GM18505 (cell line): Measurements from ENCODE around the gene NCAM2.

ENCODE experiments used
- ATAC-seq: cut with Tn5 transposase; IDR thresholded peaks from one replicate; pipeline ENCODE4 v1.9.1; 2021; ENCODE audit not compliant: unreplicated experiment
- POLR2A ChIP-seq: IDR thresholded peaks from 4 replicates; pipeline ENCODE4 v1.6.1; 2011; ENCODE audit warnings: borderline replicate concordance; ENCODE audit not compliant: insufficient read depth, insufficient read length; ENCODE audit errors: extremely low read depth

NCAM2 gene

DNA sequence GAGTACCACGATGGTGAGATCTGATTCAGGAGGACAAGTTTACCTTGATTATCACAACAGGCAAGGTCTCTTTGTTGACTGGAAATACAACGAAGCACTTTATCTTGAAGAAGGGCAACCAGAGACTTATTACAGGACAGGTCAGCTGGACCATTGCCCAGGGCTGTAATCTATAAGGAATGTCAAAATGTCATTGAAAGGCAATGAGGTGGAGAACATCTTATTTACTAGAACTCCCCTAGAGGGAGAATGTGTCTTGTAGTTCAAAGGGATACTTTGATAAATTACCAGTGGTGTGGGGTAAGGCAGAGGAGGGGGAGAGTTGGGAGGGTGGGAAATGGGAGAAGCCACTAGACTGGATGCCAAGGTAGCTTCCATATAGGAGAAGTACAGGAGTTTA lies 212.3 kb downstream of the NCAM2 start:
- ATAC-seq, result no peak
- TF ChIP-seq POLR2A, result no peak

DNA sequence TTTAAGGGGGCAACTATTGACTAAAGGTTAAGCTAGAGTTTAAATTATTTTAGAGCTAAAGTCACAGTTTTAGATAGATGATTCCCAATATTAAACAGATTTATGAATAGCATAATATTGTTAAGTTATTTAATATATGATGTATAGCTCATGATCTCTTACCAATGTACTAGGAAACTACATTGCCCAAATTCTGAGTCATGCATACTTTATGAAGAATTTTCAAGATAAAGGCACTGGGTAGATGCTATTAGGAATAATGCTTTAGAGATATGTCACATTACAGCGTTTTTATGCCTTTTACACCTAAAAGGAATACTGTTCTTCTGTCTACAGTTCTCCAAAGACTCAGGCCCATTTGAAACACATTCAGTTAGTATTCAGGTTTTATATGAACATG lies 215.1 kb downstream of the NCAM2 start:
- ATAC-seq, result no peak
- no peak for TF ChIP-seq POLR2A

DNA sequence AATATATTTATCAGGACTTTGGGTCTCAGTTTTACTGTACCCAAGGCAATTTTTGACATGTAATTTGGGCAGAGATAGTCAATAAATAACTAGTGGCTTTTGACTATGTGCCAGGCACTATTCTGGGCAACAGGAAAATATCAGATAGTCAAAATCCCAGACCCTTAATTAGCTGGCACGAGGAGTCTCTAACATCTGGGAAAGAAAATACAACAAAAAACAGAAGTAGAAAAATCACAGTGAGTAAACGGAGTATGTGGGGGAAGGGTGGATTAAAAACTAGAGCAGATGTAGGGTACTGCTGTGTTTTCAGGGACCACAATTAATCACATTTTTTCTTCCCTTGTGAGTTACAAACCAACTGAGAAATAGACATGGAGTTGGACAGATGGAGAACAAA lies 217.8 kb downstream of the NCAM2 start:
- no peak for TF ChIP-seq POLR2A
- no peak for ATAC-seq

GRCh38 chr21:21226472-21226871 lies 228.3 kb downstream of the NCAM2 start:
- no peak for ATAC-seq
- no peak for TF ChIP-seq POLR2A

- ATAC-seq, result no peak
- no peak for TF ChIP-seq POLR2A
These were observed 232.5 kb downstream of the NCAM2 start for GRCh38 chr21:21230672-21231071.

DNA sequence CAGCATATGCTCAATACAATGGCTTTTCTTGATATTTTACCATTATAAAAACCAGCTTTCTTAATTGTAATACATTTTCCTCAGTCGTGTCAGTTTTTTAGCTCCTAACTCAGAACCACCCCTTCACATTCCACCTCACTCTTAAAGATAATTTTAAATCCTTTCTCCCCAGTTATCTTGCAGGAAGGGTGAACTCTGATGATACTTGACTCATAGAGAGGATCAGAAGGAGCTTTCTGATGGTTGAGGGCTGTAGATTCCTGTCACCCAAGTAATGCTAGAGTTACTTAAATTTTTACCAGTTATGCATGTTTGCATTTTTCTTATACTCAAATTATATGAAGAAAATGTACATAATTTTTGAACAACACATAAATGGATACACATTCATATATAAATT lies 233.7 kb downstream of the NCAM2 start:
- ATAC-seq, result no peak
- no peak for TF ChIP-seq POLR2A

- TF ChIP-seq POLR2A, result no peak
- ATAC-seq, result no peak
These were observed 234.1 kb downstream of the NCAM2 start for GRCh38 chr21:21232320-21232719.

- no peak for TF ChIP-seq POLR2A
- ATAC-seq, result no peak
These were observed 234.8 kb downstream of the NCAM2 start for GRCh38 chr21:21233051-21233450.

- TF ChIP-seq POLR2A, result no peak
These were observed 238.8 kb downstream of the NCAM2 start for GRCh38 chr21:21236996-21237395.

GRCh38 chr21:21238629-21239400 lies 240.6 kb downstream of the NCAM2 start:
- TF ChIP-seq POLR2A, result no peak
- ATAC-seq, result no peak

More at GRCh38 chr21:21236996-21237395, 238.8 kb downstream of the NCAM2 start:
- ATAC-seq, result no peak

DNA sequence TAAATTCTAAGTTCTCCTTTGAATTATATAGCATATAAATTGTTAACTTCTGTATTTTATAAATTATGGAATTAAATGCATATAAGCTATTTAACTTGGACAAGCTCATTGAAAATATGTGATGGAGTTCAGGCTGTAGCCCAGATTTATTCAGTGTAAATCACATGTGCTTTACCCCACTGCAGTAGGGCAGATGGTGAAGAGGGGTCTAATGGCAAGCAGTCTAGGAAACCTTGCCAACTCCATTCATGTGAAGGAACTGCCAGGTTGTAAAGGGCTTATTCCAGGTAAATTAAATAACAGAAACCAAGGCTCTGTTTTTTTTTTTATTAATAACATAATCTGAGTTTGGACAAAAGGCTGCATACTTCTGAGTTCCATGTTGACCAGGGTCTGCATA lies 243.2 kb downstream of the NCAM2 start:
- no peak for ATAC-seq
- no peak for TF ChIP-seq POLR2A

DNA sequence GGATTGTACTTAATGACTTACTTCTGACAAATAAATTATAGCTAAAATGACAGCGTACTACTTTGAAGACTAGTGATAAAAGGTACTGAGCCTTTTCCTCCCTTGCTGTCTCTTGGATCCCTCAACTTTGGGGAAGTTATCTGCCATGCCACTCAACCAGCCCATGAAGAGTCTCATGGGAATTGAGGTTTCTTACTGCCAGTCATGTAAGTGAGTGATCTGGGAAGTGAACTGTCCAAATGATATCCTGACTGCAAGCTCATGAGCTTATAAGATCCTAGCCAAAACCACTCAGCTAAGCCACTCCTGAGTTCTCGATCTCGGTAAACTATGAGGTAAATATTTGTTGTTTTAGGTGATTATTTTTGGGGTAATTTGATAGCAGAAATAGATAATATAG lies 247.8 kb downstream of the NCAM2 start:
- TF ChIP-seq POLR2A, result no peak
- no peak for ATAC-seq

DNA sequence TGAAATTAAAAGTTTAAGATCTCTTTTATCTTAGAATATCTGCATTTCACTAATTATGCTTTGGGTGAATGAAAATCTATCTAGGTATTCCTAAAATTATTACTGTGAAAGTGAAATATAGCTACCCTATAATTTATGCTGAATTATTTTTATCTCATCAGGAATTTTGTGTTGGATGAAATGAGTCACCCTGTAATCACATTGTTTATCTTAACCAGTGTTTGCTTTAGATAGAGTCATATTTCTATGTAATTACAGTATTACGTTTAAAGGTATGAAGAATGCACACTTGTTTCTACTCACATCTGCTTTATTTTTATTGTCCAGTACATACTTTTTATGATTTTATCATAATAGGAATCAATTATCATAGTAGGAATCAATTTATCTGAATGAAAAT lies 249.2 kb downstream of the NCAM2 start:
- no peak for ATAC-seq
- TF ChIP-seq POLR2A, result no peak

- ATAC-seq, result no peak
- no peak for TF ChIP-seq POLR2A
These were observed 263.8 kb downstream of the NCAM2 start for GRCh38 chr21:21262048-21262447.

- TF ChIP-seq POLR2A, result no peak
- no peak for ATAC-seq
These were observed 269.9 kb downstream of the NCAM2 start for GRCh38 chr21:21268061-21268471.

DNA sequence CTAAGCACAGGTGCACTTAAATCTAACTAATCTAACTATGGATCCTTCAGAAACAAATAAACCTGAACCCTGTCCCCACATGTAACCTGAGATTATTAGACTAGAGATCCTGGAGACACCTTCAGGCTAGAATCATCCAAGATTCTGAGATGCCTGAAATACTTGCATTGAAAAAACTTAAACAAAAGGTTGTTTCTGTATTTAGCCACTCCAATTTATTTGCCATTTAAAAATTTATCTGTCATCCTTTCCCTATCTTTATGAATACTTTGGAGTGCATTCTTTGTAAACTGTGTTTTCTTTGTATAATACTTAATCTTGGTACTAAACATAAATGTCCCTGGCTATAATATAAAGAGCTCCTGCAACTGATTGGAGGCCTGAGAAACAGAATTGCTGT lies 270.7 kb downstream of the NCAM2 start:
- ATAC-seq, result no peak
- TF ChIP-seq POLR2A, result no peak
